Smooth muscle cell (in vitro differentiated cells): Measurements from ENCODE around the gene GOLGA8B. TPM values are rescaled to one million over a fixed set of nuclear protein-coding genes. Genes with fewer than 3 reads are reported as not detected.

ENCODE experiments used
- DNase-seq: peaks from one replicate; lab custom pipeline; 2025; ENCODE audit not compliant: unreplicated experiment; lab: John Stamatoyannopoulos, UW
- H2AFZ ChIP-seq: fragments of 200-600 bp; sonication (generic); 2 replicates; pipeline ENCODE4 v1.6.0; 2016; ENCODE audit warnings: antibody characterized with exemption, low read depth, mild to moderate bottlenecking
- H3F3A ChIP-seq: fragments of 200-600 bp; sonication (generic); 2 replicates; pipeline ENCODE4 v1.6.0; 2017; ENCODE audit warnings: antibody characterized with exemption, low read depth
- H3K27ac ChIP-seq: fragments of 200-600 bp; sonication (generic); 2 replicates; pipeline ENCODE4 v1.5.1; 2016; ENCODE audit warnings: low read depth, mild to moderate bottlenecking
- H3K27me3 ChIP-seq: fragments of 200-600 bp; sonication (generic); 2 replicates; pipeline ENCODE4 v1.6.1; 2016; ENCODE audit warnings: low read depth, mild to moderate bottlenecking
- H3K36me3 ChIP-seq: fragments of 200-600 bp; sonication (generic); 2 replicates; pipeline ENCODE4 v1.5.1; 2016; ENCODE audit warnings: low read depth
- H3K4me1 ChIP-seq: fragments of 200-600 bp; sonication (generic); 2 replicates; pipeline ENCODE4 v1.5.1; 2016; ENCODE audit warnings: low read depth
- H3K4me2 ChIP-seq: fragments of 200-600 bp; sonication (generic); 2 replicates; pipeline ENCODE4 v1.6.0; 2016; ENCODE audit warnings: mild to moderate bottlenecking
- H3K4me3 ChIP-seq: fragments of 200-600 bp; sonication (generic); 2 replicates; pipeline ENCODE4 v1.5.1; 2016; ENCODE audit warnings: mild to moderate bottlenecking
- H3K79me2 ChIP-seq: fragments of 200-600 bp; sonication (generic); 2 replicates; pipeline ENCODE4 v1.6.0; 2016; ENCODE audit warnings: low read depth, mild to moderate bottlenecking
- H3K9ac ChIP-seq: fragments of 200-600 bp; sonication (generic); 2 replicates; pipeline ENCODE4 v1.6.0; 2016; ENCODE audit warnings: low read depth
- H3K9me3 ChIP-seq: fragments of 200-600 bp; sonication (generic); replicated peaks from 2 replicates; pipeline ENCODE4 v1.5.1; 2016; ENCODE audit warnings: low read depth
- H4K20me1 ChIP-seq: fragments of 200-600 bp; sonication (generic); 2 replicates; pipeline ENCODE4 v1.6.0; 2016; ENCODE audit warnings: low read depth
- CTCF ChIP-seq: fragments of 200-600 bp; sonication (generic); IDR thresholded peaks from 2 replicates; pipeline ENCODE4 v1.5.1; 2017; ENCODE audit warnings: borderline replicate concordance, mild to moderate bottlenecking, antibody characterized with exemption; ENCODE audit not compliant: insufficient read depth, poor library complexity, severe bottlenecking
- WGBS: methylation state at CpG from one replicate; pipeline ENCODE4 v1.1.7; 2016; ENCODE audit warnings: low lambda C conversion rate; 5-methylcytosine and 5-hydroxymethylcytosine counted together
- polyA plus RNA-seq: library from polyadenylated mRNA; unstranded; fragments of >200 nt; fragmentation: Nextera tagmentation; extraction: Ambion mirVana; gene quantifications from 2 replicates; pipeline ENCODE4 v1.2.1, GENCODE V29; 2016
- total RNA-seq: library from RNA; depleted of rRNA; stranded (reverse); fragments of >200 nt; gene quantifications from 2 replicates; pipeline ENCODE4 v1.2.3, GENCODE V29; 2014

Gene GOLGA8B
- total and polyA plus RNA-seq, 2 experiments from 2014 or later: 23.0 to 31.4 TPM

- H3K79me2 ChIP-seq: no peaks in the 10 kb centered on the region
- no peak overlapping the region for H3K9ac ChIP-seq
- peak overlapping the region; percentile 72 for H3K4me2 ChIP-seq
- no peak overlapping the region for H3K27ac ChIP-seq
- H4K20me1 ChIP-seq: no peaks in the 10 kb centered on the region
- peaks cover 5% of the 10 kb centered on the region for H3F3A ChIP-seq
- no peaks in the 10 kb centered on the region for H3K9me3 ChIP-seq
- H3K4me1 ChIP-seq: peaks cover 6% of the 10 kb centered on the region
- no peak overlapping the region for H2AFZ ChIP-seq
- peaks cover 35% of the 10 kb centered on the region for H3K27me3 ChIP-seq
- no peaks in the 10 kb centered on the region for H3K36me3 ChIP-seq
- no peak for DNase-seq
- H3K4me3 ChIP-seq: no peak overlapping the region
- no peak for TF ChIP-seq CTCF
Measured at GRCh38 chr15:34606545-34606944, 23.1 kb upstream of the GOLGA8B start.

GRCh38 chr15:34606131-34606530, 22.7 kb upstream of the GOLGA8B start:
- H3F3A ChIP-seq: peaks cover 5% of the 10 kb centered on the region
- peak overlapping the region; percentile 72 for H3K4me2 ChIP-seq
- H3K27me3 ChIP-seq: peaks cover 39% of the 10 kb centered on the region
- H3K79me2 ChIP-seq: no peaks in the 10 kb centered on the region
- H3K4me1 ChIP-seq: peaks cover 6% of the 10 kb centered on the region
- no peaks in the 10 kb centered on the region for H3K9me3 ChIP-seq
- H3K9ac ChIP-seq: no peak overlapping the region
- no peaks in the 10 kb centered on the region for H4K20me1 ChIP-seq
- H3K36me3 ChIP-seq: no peaks in the 10 kb centered on the region
- H3K27ac ChIP-seq: no peak overlapping the region
- no peak overlapping the region for H2AFZ ChIP-seq
- no peak for TF ChIP-seq CTCF
- DNase-seq: no peak
- H3K4me3 ChIP-seq: no peak overlapping the region

- no peak overlapping the region for H3K9ac ChIP-seq
- H3F3A ChIP-seq: no peaks in the 10 kb centered on the region
- peaks cover 64% of the 10 kb centered on the region for H3K27me3 ChIP-seq
- TF ChIP-seq CTCF: no peak
- H2AFZ ChIP-seq: no peak overlapping the region
- H3K9me3 ChIP-seq: no peaks in the 10 kb centered on the region
- H3K79me2 ChIP-seq: no peaks in the 10 kb centered on the region
- no peak overlapping the region for H3K27ac ChIP-seq
- no peak overlapping the region for H3K4me3 ChIP-seq
- peaks cover 6% of the 10 kb centered on the region for H3K4me1 ChIP-seq
- no peaks in the 10 kb centered on the region for H4K20me1 ChIP-seq
- WGBS: 51% methylated on average over 8 of the region's 8 CpGs
- no peak overlapping the region for H3K4me2 ChIP-seq
- DNase-seq: no peak
- no peaks in the 10 kb centered on the region for H3K36me3 ChIP-seq
Measured at GRCh38 chr15:34603095-34603494, 19.6 kb upstream of the GOLGA8B start.

- Histone ChIP-seq H2AFZ (no peak overlapping the region), H3K4me3 (no peak overlapping the region), H3K4me2 (no peak overlapping the region), H3K79me2 (no peaks in the 10 kb centered on the region), H3K4me1 (peaks cover 2% of the 10 kb centered on the region), H3K36me3 (no peaks in the 10 kb centered on the region), H3K9ac (no peak overlapping the region), H3K27ac (no peak overlapping the region), H4K20me1 (no peaks in the 10 kb centered on the region), H3K9me3 (no peaks in the 10 kb centered on the region), H3K27me3 (peaks cover 64% of the 10 kb centered on the region), H3F3A (no peaks in the 10 kb centered on the region)
- no peak for TF ChIP-seq CTCF
- no peak for DNase-seq
Measured at GRCh38 chr15:34600923-34601322, 17.5 kb upstream of the GOLGA8B start.
